IMR-90 (cell line): ENCODE results near the gene PDK1. TPM values are rescaled to one million over a fixed set of nuclear protein-coding genes. Genes with fewer than 3 reads are reported as not detected.

Source experiments
- ATAC-seq: fragments of 200-7000 bp; cut with Tn5 transposase; 2 replicates; pipeline ENCODE4 v1.9.1; 2020; ENCODE audit warnings: low read depth, mild to moderate bottlenecking, moderate library complexity
- BruUV-seq: library from RNA; stranded (reverse); fragments of 400-500 nt; replicated peaks from 2 replicates; lab custom pipeline; 2021; lab: Mats Ljungman, UMichigan
- CTCF ChIA-PET: fragments of 300-600 bp; formaldehyde crosslinking; extraction: SDS; loops from one replicate; lab custom pipeline; 2021; ENCODE audit warnings: antibody characterized with exemption; lab: Yijun Ruan, JAX
- POLR2A ChIA-PET: fragments of 300-600 bp; sonication (Branson Sonifier 250); formaldehyde crosslinking; loops from one replicate; lab custom pipeline; 2022; ENCODE audit warnings: antibody characterized with exemption; ENCODE audit not compliant: unreplicated experiment; lab: Charles Lee
- DNase-seq: peaks from one replicate; pipeline ENCODE4 v3.0.0; 2013
- H2AFZ ChIP-seq: replicated peaks from 2 replicates; pipeline ENCODE3; 2013; ENCODE audit warnings: low read length, mild to moderate bottlenecking; ENCODE audit not compliant: poor library complexity
- H2AK5ac ChIP-seq: 2 replicates; pipeline ENCODE4 v1.6.1; 2013; ENCODE audit warnings: low read depth, low read length, inconsistent platforms
- H2AK9ac ChIP-seq: replicated peaks from 2 replicates; pipeline ENCODE3; 2013; ENCODE audit warnings: mild to moderate bottlenecking, low read depth, low read length, moderate library complexity; ENCODE audit not compliant: poor library complexity
- H2BK120ac ChIP-seq: 2 replicates; pipeline ENCODE4 v1.6.1; 2013; ENCODE audit warnings: low read depth, low read length, inconsistent platforms
- H2BK15ac ChIP-seq: 3 replicates; pipeline ENCODE4 v1.6.1; 2013; ENCODE audit warnings: low read depth, low read length, inconsistent platforms
- H2BK20ac ChIP-seq: 2 replicates; pipeline ENCODE4 v1.6.1; 2013; ENCODE audit warnings: low read depth, mild to moderate bottlenecking, inconsistent platforms, low read length, moderate library complexity
- H2BK5ac ChIP-seq: 2 replicates; pipeline ENCODE4 v1.6.1; 2013; ENCODE audit warnings: mild to moderate bottlenecking, low read depth, low read length, inconsistent platforms; ENCODE audit not compliant: poor library complexity, severe bottlenecking
- H3K14ac ChIP-seq: replicated peaks from 2 replicates; pipeline ENCODE4 v1.6.1; 2013; ENCODE audit warnings: low read depth, low read length, inconsistent platforms
- H3K18ac ChIP-seq: 2 replicates; pipeline ENCODE4 v1.6.1; 2013; ENCODE audit warnings: low read depth, low read length, control low read depth
- H3K23ac ChIP-seq: 2 replicates; pipeline ENCODE4 v1.6.1; 2013; ENCODE audit warnings: low read depth, low read length, inconsistent platforms
- H3K27ac ChIP-seq: 2 replicates; pipeline ENCODE4 v1.5.1; 2013; ENCODE audit warnings: mild to moderate bottlenecking, control low read depth, low read length; ENCODE audit not compliant: insufficient read depth
- H3K27me3 ChIP-seq: 2 replicates; pipeline ENCODE4 v1.6.1; 2013; ENCODE audit warnings: low read length; ENCODE audit not compliant: control insufficient read depth, insufficient read depth
- H3K36me3 ChIP-seq: 2 replicates; pipeline ENCODE4 v1.6.1; 2013; ENCODE audit warnings: low read length, mixed read lengths; ENCODE audit not compliant: control insufficient read depth, insufficient read depth
- H3K4ac ChIP-seq: 2 replicates; pipeline ENCODE4 v1.6.1; 2013; ENCODE audit warnings: low read depth, low read length, inconsistent platforms
- H3K4me1 ChIP-seq: 2 replicates; pipeline ENCODE4 v1.6.1; 2013; ENCODE audit warnings: low read length, mixed read lengths; ENCODE audit not compliant: control insufficient read depth, insufficient read depth
- H3K4me2 ChIP-seq: 2 replicates; pipeline ENCODE4 v1.6.1; 2013; ENCODE audit warnings: low read depth, mild to moderate bottlenecking, control low read depth, low read length, moderate library complexity
- H3K4me3 ChIP-seq: 2 replicates; pipeline ENCODE4 v1.5.1; 2013; ENCODE audit warnings: low read depth, mild to moderate bottlenecking, control low read depth, low read length, moderate library complexity; ENCODE audit not compliant: insufficient read depth
- H3K56ac ChIP-seq: 2 replicates; pipeline ENCODE4 v1.6.1; 2013; ENCODE audit warnings: low read length, inconsistent platforms; ENCODE audit not compliant: insufficient read depth; ENCODE audit errors: extremely low read depth
- H3K79me1 ChIP-seq, 2 experiments: 2 replicates each; pipeline ENCODE4 v1.6.1; 2013; ENCODE audit warnings: low read length in 2 of 2, inconsistent platforms in 1 of 2, low read depth in 1 of 2
- H3K9ac ChIP-seq: 2 replicates; pipeline ENCODE4 v1.6.1; 2013; ENCODE audit warnings: low read depth, low read length, control low read depth
- H3K9me1 ChIP-seq: 2 replicates; pipeline ENCODE4 v1.6.1; 2013; ENCODE audit warnings: low read length, inconsistent platforms; ENCODE audit not compliant: insufficient read depth
- H3K9me3 ChIP-seq: 2 replicates; pipeline ENCODE4 v1.6.1; 2013; ENCODE audit warnings: low read length; ENCODE audit not compliant: control insufficient read depth, insufficient read depth
- H4K20me1 ChIP-seq: 2 replicates; pipeline ENCODE4 v1.6.1; 2013; ENCODE audit warnings: low read length, inconsistent platforms; ENCODE audit not compliant: insufficient read depth
- H4K5ac ChIP-seq: 2 replicates; pipeline ENCODE4 v1.6.1; 2013; ENCODE audit warnings: mild to moderate bottlenecking, low read depth, low read length, control low read depth
- H4K8ac ChIP-seq, 2 experiments: 2 replicates each; pipeline ENCODE4 v1.6.1; 2013; ENCODE audit warnings: low read depth in 2 of 2, low read length in 2 of 2, control low read depth in 1 of 2, inconsistent platforms in 1 of 2
- H4K91ac ChIP-seq: 2 replicates; pipeline ENCODE4 v1.6.1; 2013; ENCODE audit warnings: low read depth, low read length, inconsistent platforms; ENCODE audit not compliant: insufficient read depth
- BHLHE40 ChIP-seq: fragments of 150-350 bp; IDR thresholded peaks from 2 replicates; pipeline ENCODE4 v1.6.1; 2016; ENCODE audit warnings: mild to moderate bottlenecking, low read depth, low read length
- CEBPB ChIP-seq: IDR thresholded peaks from 2 replicates; pipeline ENCODE4 v1.6.1; 2012; ENCODE audit warnings: low read depth, low read length, improper control_type of control experiment
- CTCF ChIP-seq: conservative IDR thresholded peaks from 2 replicates; pipeline ENCODE4 v1.5.1; 2012; ENCODE audit warnings: mild to moderate bottlenecking, low read depth, low read length, improper control_type of control experiment
- ELK1 ChIP-seq: fragments of 150-350 bp; IDR thresholded peaks from 2 replicates; pipeline ENCODE4 v1.6.1; 2016; ENCODE audit warnings: low read depth, mild to moderate bottlenecking, low read length, moderate library complexity, borderline replicate concordance
- FOS ChIP-seq: fragments of 150-350 bp; IDR thresholded peaks from 2 replicates; pipeline ENCODE4 v1.6.1; 2016; ENCODE audit warnings: low read depth, low read length
- MAFK ChIP-seq: IDR thresholded peaks from 2 replicates; pipeline ENCODE4 v1.6.1; 2012; ENCODE audit warnings: low read depth, low read length, improper control_type of control experiment
- MAZ ChIP-seq: IDR thresholded peaks from 2 replicates; pipeline ENCODE4 v1.6.1; 2012; ENCODE audit warnings: low read depth, mild to moderate bottlenecking, low read length, improper control_type of control experiment, moderate library complexity, borderline replicate concordance
- MXI1 ChIP-seq: IDR thresholded peaks from 2 replicates; pipeline ENCODE4 v1.6.1; 2012; ENCODE audit warnings: low read depth, mild to moderate bottlenecking, low read length, moderate library complexity, borderline replicate concordance
- NFE2L2 ChIP-seq: fragments of 150-350 bp; IDR thresholded peaks from 2 replicates; pipeline ENCODE4 v1.6.1; 2016; ENCODE audit warnings: low read depth, mild to moderate bottlenecking, low read length
- POLR2A ChIP-seq: IDR thresholded peaks from 2 replicates; pipeline ENCODE4 v1.6.1; 2012; ENCODE audit warnings: mild to moderate bottlenecking, low read depth, low read length
- RAD21 ChIP-seq: IDR thresholded peaks from 2 replicates; pipeline ENCODE4 v1.6.1; 2012; ENCODE audit warnings: low read length, improper control_type of control experiment
- RCOR1 ChIP-seq: IDR thresholded peaks from 2 replicates; pipeline ENCODE4 v1.6.1; 2012; ENCODE audit warnings: mild to moderate bottlenecking, low read length, improper control_type of control experiment; ENCODE audit not compliant: insufficient replicate concordance
- RFX5 ChIP-seq: IDR thresholded peaks from 2 replicates; pipeline ENCODE4 v1.8.0; 2012; ENCODE audit warnings: low read depth, mild to moderate bottlenecking, low read length, moderate library complexity
- SMC3 ChIP-seq: fragments of 150-350 bp; IDR thresholded peaks from 2 replicates; pipeline ENCODE4 v1.6.1; 2016; ENCODE audit warnings: low read depth, mild to moderate bottlenecking, antibody characterized with exemption, low read length, moderate library complexity
- USF2 ChIP-seq: fragments of 150-350 bp; IDR thresholded peaks from 2 replicates; pipeline ENCODE4 v1.6.1; 2017; ENCODE audit warnings: mild to moderate bottlenecking, antibody characterized with exemption, low read length, low read depth
- WGBS, 2 experiments: methylation state at CpG; one replicate each; pipeline versions ENCODE4 v1.1.5 to v1.1.7; 2013; ENCODE audit warnings: missing lambda C conversion rate in 2 of 2; ENCODE audit not compliant: insufficient read length in 1 of 2; ENCODE audit errors: extremely low coverage in 2 of 2; 5-methylcytosine and 5-hydroxymethylcytosine counted together
- dilution Hi-C: fragments of 300-500 bp; cut with HindIII; formaldehyde crosslinking; loops from one replicate; pipeline ENCODE4 v1.14.3; 2018; ENCODE audit warnings: low sequenced_read_pairs; ENCODE audit not compliant: unreplicated experiment
- in situ Hi-C: fragments of 300-500 bp; cut with MboI; formaldehyde crosslinking; loops from 3 replicates; pipeline ENCODE4 v1.14.3; 2019; ENCODE audit warnings: low sequenced_read_pairs, inconsistent platforms, mixed read lengths
- intact Hi-C: fragments of 100-400 bp; cut with micrococcal nuclease; formaldehyde crosslinking; loops from 2 replicates; pipeline ENCODE4 v1.10.0; 2022
- polyA plus RNA-seq, 3 experiments: library from polyadenylated mRNA; depleted of rRNA; stranded (reverse); fragments of >200 nt; gene quantifications; 2 replicates each; pipeline ENCODE4 v1.2.3, GENCODE V29; 2012; ENCODE audit warnings: low replicate concordance in 1 of 3
- total RNA-seq: library from RNA; depleted of rRNA; stranded (reverse); fragments of >200 nt; gene quantifications from 2 replicates; pipeline ENCODE4 v1.2.3, GENCODE V29; 2012

Gene PDK1
- total and polyA plus RNA-seq, 2 of the 4 experiments (the other 2 are of a cell fraction): 38.1 to 85.9 TPM

- H2AFZ ChIP-seq: no peak overlapping the region
- no peak for ATAC-seq
- TF ChIP-seq MAZ: no peak
- no peak for TF ChIP-seq RAD21
- TF ChIP-seq RFX5: no peak
- TF ChIP-seq MXI1: no peak
- TF ChIP-seq SMC3: no peak
- no peak for TF ChIP-seq POLR2A
- TF ChIP-seq CTCF: no peak
- TF ChIP-seq FOS: no peak
- TF ChIP-seq BHLHE40: no peak
- no peak for TF ChIP-seq CEBPB
- no peak for TF ChIP-seq USF2
- no peak for TF ChIP-seq NFE2L2
- no peak for TF ChIP-seq RCOR1
- TF ChIP-seq ELK1: no peak
- TF ChIP-seq MAFK: no peak
- no peak overlapping the region for H3K4me3 ChIP-seq
- no CpG with 5 or more reads among the region's 5 CpGs for WGBS, 2 experiments
- H2BK20ac ChIP-seq: no peak overlapping the region
- H3K79me1 ChIP-seq: peaks cover 28 to 54% of the 10 kb centered on the region in 2 experiments
- no peak overlapping the region for H2AK9ac ChIP-seq
- H2BK5ac ChIP-seq: no peak overlapping the region
- intact Hi-C loops: no loop called here
- no peak overlapping the region for H3K56ac ChIP-seq
- no peak overlapping the region for H3K18ac ChIP-seq
- H4K20me1 ChIP-seq: peaks cover 24% of the 10 kb centered on the region; the same call in 1 of the 2 replicates
- ChIA-PET CTCF (no interaction called here), POLR2A (no interaction called here)
- H3K9me1 ChIP-seq: peaks cover 11% of the 10 kb centered on the region
- H2BK120ac ChIP-seq: no peak overlapping the region
- H3K4me1 ChIP-seq: peaks cover 7% of the 10 kb centered on the region
- H4K91ac ChIP-seq: no peak overlapping the region
- in situ Hi-C loops: no loop called here
- no peak overlapping the region for H3K9ac ChIP-seq
- H3K23ac ChIP-seq: no peak overlapping the region
- no peak overlapping the region for H3K14ac ChIP-seq
- H3K27ac ChIP-seq: no peak overlapping the region
- no peak overlapping the region for H3K4me2 ChIP-seq
- no TSS peak for BruUV-seq
- no peak overlapping the region for H2AK5ac ChIP-seq
- H2BK15ac ChIP-seq: no peak overlapping the region
- no peak overlapping the region for H3K4ac ChIP-seq
- no peak for DNase-seq
- no peak overlapping the region for H4K8ac ChIP-seq
- no peaks in the 10 kb centered on the region for H3K9me3 ChIP-seq
- no peak overlapping the region for H4K5ac ChIP-seq
- dilution Hi-C loops: no loop called here
- peaks cover 26% of the 10 kb centered on the region for H3K36me3 ChIP-seq
- no peaks in the 10 kb centered on the region for H3K27me3 ChIP-seq
Measured at GRCh38 chr2:172564376-172564775, 8.5 kb downstream of the PDK1 start.
